ENCODE measurements around the gene RBM6. TPM values are rescaled to one million over a fixed set of nuclear protein-coding genes. Genes with fewer than 3 reads are reported as not detected.

The RBM6 gene
- total RNA-seq, 4 donors from 2014 or later: 73.5 to 222 (median 89.5) TPM

- Histone ChIP-seq H3K4me1 (peaks cover 14% of the 10 kb centered on the region), H3K36me3 (no peaks in the 10 kb centered on the region), H3K27ac (no peak overlapping the region), H3K9me3 (no peaks in the 10 kb centered on the region), H3K27me3 (no peaks in the 10 kb centered on the region), H3K4me3 (no peak overlapping the region)
- 58% methylated on average over 2 of the region's 2 CpGs for WGBS
- DNase-seq (ENCODE audit: low spot score in 2 of 2): no peak
- no peak for TF ChIP-seq POLR2AphosphoS5 (IDR thresholded peaks at IDR 0.05)
- TF ChIP-seq POLR2A (IDR thresholded peaks at IDR 0.05): no peak
- TF ChIP-seq EP300 (IDR thresholded peaks at IDR 0.05): no peak
- TF ChIP-seq CTCF (IDR thresholded peaks at IDR 0.05): no peak
Measured at GRCh38 chr3:49924683-49925082, 15.3 kb upstream of the RBM6 start.

- Histone ChIP-seq H3K27me3 (no peaks in the 10 kb centered on the region), H3K27ac (no peak overlapping the region)
Measured at GRCh38 chr3:49925485-49925884, 14.5 kb upstream of the RBM6 start.

DNA sequence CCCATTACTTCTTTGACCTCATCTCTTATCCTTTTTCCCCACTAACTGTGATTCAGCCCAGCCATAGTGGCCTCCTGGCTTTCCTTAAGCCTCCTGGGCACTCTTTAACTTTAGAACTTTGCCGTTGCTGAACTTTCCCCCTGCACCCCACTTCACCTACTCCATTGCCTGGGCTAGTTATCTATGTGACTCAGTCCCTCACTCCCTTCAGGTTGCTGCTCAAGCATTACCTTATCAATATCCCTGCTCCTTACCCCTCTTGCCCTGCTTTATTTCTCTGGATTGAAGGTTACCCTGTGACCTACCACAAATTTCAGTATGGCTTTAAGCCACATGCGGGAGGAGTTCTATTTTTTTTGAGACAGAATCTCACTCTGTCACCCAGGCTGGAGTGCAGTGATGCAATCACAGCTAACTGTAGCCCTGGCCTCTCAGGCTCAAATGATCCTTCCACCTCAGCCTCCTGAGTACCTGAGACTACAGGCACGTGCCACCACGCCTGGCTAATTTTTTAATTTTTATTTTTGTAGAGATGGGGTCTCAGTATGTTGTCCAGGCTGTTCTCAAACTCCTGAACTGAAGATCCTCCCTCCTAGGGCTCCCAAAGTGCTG lies 13.7 kb upstream of the RBM6 start:
- Histone ChIP-seq H3K27ac (no peak overlapping the region), H3K4me1 (peaks cover 22% of the 10 kb centered on the region), H3K36me3 (no peaks in the 10 kb centered on the region), H3K27me3 (no peaks in the 10 kb centered on the region), H3K4me3 (no peak overlapping the region), H3K9me3 (no peaks in the 10 kb centered on the region)
- no peak for DNase-seq (ENCODE audit: low spot score in 2 of 2)
- TF ChIP-seq POLR2AphosphoS5 (IDR thresholded peaks at IDR 0.05) (no peak), EP300 (IDR thresholded peaks at IDR 0.05) (no peak), POLR2A (IDR thresholded peaks at IDR 0.05) (no peak), CTCF (IDR thresholded peaks at IDR 0.05) (no peak)
- 89% methylated on average over 4 of the region's 4 CpGs for whole genome bisulfite sequencing

More at GRCh38 chr3:49925485-49925884, 14.5 kb upstream of the RBM6 start:
- Histone ChIP-seq H3K9me3 (no peaks in the 10 kb centered on the region), H3K36me3 (no peaks in the 10 kb centered on the region), H3K4me3 (no peak overlapping the region), H3K4me1 (peaks cover 20% of the 10 kb centered on the region)
- TF ChIP-seq POLR2A (IDR thresholded peaks at IDR 0.05): no peak
- no peak for TF ChIP-seq CTCF (IDR thresholded peaks at IDR 0.05)
- no peak for TF ChIP-seq EP300 (IDR thresholded peaks at IDR 0.05)
- TF ChIP-seq POLR2AphosphoS5 (IDR thresholded peaks at IDR 0.05): no peak
- DNase-seq (ENCODE audit: low spot score in 2 of 2): no peak
- WGBS: 87% methylated on average over 2 of the region's 2 CpGs

GRCh38 chr3:49927798-49928197 lies 12.2 kb upstream of the RBM6 start:
- H3K4me3 ChIP-seq: no peak overlapping the region
- TF ChIP-seq CTCF (IDR thresholded peaks at IDR 0.05): no peak
- no peak for TF ChIP-seq POLR2A (IDR thresholded peaks at IDR 0.05)
- TF ChIP-seq POLR2AphosphoS5 (IDR thresholded peaks at IDR 0.05): no peak
- H3K27me3 ChIP-seq: no peaks in the 10 kb centered on the region
- no peaks in the 10 kb centered on the region for H3K36me3 ChIP-seq
- 92% methylated on average over 4 of the region's 5 CpGs for WGBS
- no peaks in the 10 kb centered on the region for H3K9me3 ChIP-seq
- no peak for DNase-seq (ENCODE audit: low spot score in 2 of 2)
- H3K27ac ChIP-seq: no peak overlapping the region
- peaks cover 22% of the 10 kb centered on the region for H3K4me1 ChIP-seq

- H3K27ac ChIP-seq: no peak overlapping the region
- TF ChIP-seq CTCF (IDR thresholded peaks at IDR 0.05) (no peak), POLR2A (IDR thresholded peaks at IDR 0.05) (no peak), EP300 (IDR thresholded peaks at IDR 0.05) (no peak), POLR2AphosphoS5 (IDR thresholded peaks at IDR 0.05) (no peak)
Measured at GRCh38 chr3:49928481-49929017, 11.4 kb upstream of the RBM6 start.

More at GRCh38 chr3:49928481-49929017, 11.4 kb upstream of the RBM6 start:
- no peak for DNase-seq (ENCODE audit: low spot score in 2 of 2)
- WGBS: 81% methylated on average over 5 of the region's 5 CpGs
- no peaks in the 10 kb centered on the region for H3K9me3 ChIP-seq
- H3K4me3 ChIP-seq: peak overlapping the region; percentile 90
- no peaks in the 10 kb centered on the region for H3K27me3 ChIP-seq
- H3K4me1 ChIP-seq: peaks cover 22% of the 10 kb centered on the region
- no peaks in the 10 kb centered on the region for H3K36me3 ChIP-seq
